Brain microvascular endothelial cell (primary cell): ENCODE measurements around the gene HK1.

Experiments
- DNase-seq: peaks from one replicate; pipeline ENCODE4 v3.0.0-alpha.2; 2020
- H3K27ac ChIP-seq: fragments of 250-450 bp; sonication (Bioruptor Pico); 2 replicates; pipeline ENCODE4 v1.5.1; 2020; ENCODE audit warnings: mild to moderate bottlenecking, moderate library complexity
- H3K27me3 ChIP-seq: fragments of 250-450 bp; sonication (Bioruptor Pico); replicated peaks from 2 replicates; pipeline ENCODE4 v1.5.1; 2020; ENCODE audit warnings: mild to moderate bottlenecking
- H3K36me3 ChIP-seq: fragments of 250-450 bp; sonication (Bioruptor Pico); replicated peaks from 2 replicates; pipeline ENCODE4 v1.5.1; 2020; ENCODE audit warnings: mild to moderate bottlenecking
- H3K4me3 ChIP-seq: 2 replicates; pipeline ENCODE4 v1.5.1; 2011; ENCODE audit warnings: low read depth, mild to moderate bottlenecking, control low read depth, low read length, moderate library complexity
- CTCF ChIP-seq: IDR thresholded peaks from 2 replicates; pipeline ENCODE4 v1.5.1; 2011; ENCODE audit warnings: low read depth, mild to moderate bottlenecking, moderate library complexity, low read length, control low read depth, inconsistent platforms; ENCODE audit errors: missing control alignments
- in situ Hi-C: cut with HindIII; loops from 2 replicates; pipeline ENCODE4 v1.10.0; 2017; ENCODE audit warnings: low sequenced_read_pairs, low pct_ligation_motif_present

Gene HK1

GRCh38 chr10:69372126-69372980, 94.1 kb downstream of the HK1 start:
- TF ChIP-seq CTCF, result no peak
- no peak overlapping the region for H3K27ac ChIP-seq
- no peak for DNase-seq
- in situ Hi-C loops, result no loop called here
- H3K4me3 ChIP-seq, result no peak overlapping the region
- peaks cover 49% of the 10 kb centered on the region for H3K36me3 ChIP-seq
- no peaks in the 10 kb centered on the region for H3K27me3 ChIP-seq

GRCh38 chr10:69374242-69374641, 95.9 kb downstream of the HK1 start:
- in situ Hi-C loops, result no loop called here
- DNase-seq, result no peak
- no peak overlapping the region for H3K4me3 ChIP-seq
- H3K27me3 ChIP-seq, result no peaks in the 10 kb centered on the region
- peaks cover 43% of the 10 kb centered on the region for H3K36me3 ChIP-seq
- TF ChIP-seq CTCF, result no peak
- H3K27ac ChIP-seq, result no peak overlapping the region

- DNase-seq, result no peak
- H3K27ac ChIP-seq, result no peak overlapping the region
- no peaks in the 10 kb centered on the region for H3K27me3 ChIP-seq
- no peak for TF ChIP-seq CTCF
- H3K4me3 ChIP-seq, result no peak overlapping the region
- H3K36me3 ChIP-seq, result peaks cover 43% of the 10 kb centered on the region
- in situ Hi-C loops, result loop anchor here (25.0 kb wide), 1 partner anchor 138 kb away; no protein-coding TSS in a partner anchor
These were observed 96.6 kb downstream of the HK1 start for GRCh38 chr10:69374931-69375306.

- Histone ChIP-seq H3K27me3 (no peaks in the 10 kb centered on the region), H3K27ac (no peak overlapping the region), H3K4me3 (no peak overlapping the region), H3K36me3 (peaks cover 40% of the 10 kb centered on the region)
- in situ Hi-C loops, result loop anchor here (25.0 kb wide), 1 partner anchor 138 kb away; no protein-coding TSS in a partner anchor
- TF ChIP-seq CTCF, result no peak
- no peak for DNase-seq
These were observed 97.2 kb downstream of the HK1 start for GRCh38 chr10:69375307-69376151.

- TF ChIP-seq CTCF, result no peak
- Histone ChIP-seq H3K36me3 (peaks cover 36% of the 10 kb centered on the region), H3K27me3 (no peaks in the 10 kb centered on the region), H3K27ac (no peak overlapping the region), H3K4me3 (no peak overlapping the region)
- no peak for DNase-seq
- in situ Hi-C loops, result loop anchor here (25.0 kb wide), 1 partner anchor 139 kb away; no protein-coding TSS in a partner anchor
These were observed 98.4 kb downstream of the HK1 start for GRCh38 chr10:69376662-69377061.
